H1 (cell line): Measurements from ENCODE around the gene PLEKHN1. TPM values are rescaled to one million over a fixed set of nuclear protein-coding genes. Genes with fewer than 3 reads are reported as not detected.

Source experiments
- CHD7 ChIP-seq: fragments of 300-600 bp; sonication (generic); IDR thresholded peaks from 2 replicates; pipeline ENCODE4 v1.7.1; 2012; ENCODE audit warnings: low read length, moderate library complexity, mild to moderate bottlenecking, inconsistent platforms; ENCODE audit not compliant: insufficient replicate concordance
- polyA plus RNA-seq, 7 experiments: library from polyadenylated mRNA; depleted of rRNA in 3 of 7; stranded (reverse) in 5 of 7; unstranded in 2 of 7; fragments of >200 nt in 5 of 7; fragments of 200-250 nt in 2 of 7; gene quantifications; 1 replicate in 5 of 7; 2 replicates in 1 of 7; 4 replicates in 1 of 7; pipeline versions ENCODE4 v1.2.1 to v1.2.3, GENCODE V29; 2011 to 2013; ENCODE audit warnings: missing spikeins in 2 of 7, mixed read lengths in 2 of 7
- total RNA-seq: library from RNA; stranded (reverse); fragmentation: NEBNext Ultra II Directional; extraction: Animal tissue kit (Norgen Biotek cat#: 25700); gene quantifications from 2 replicates; pipeline ENCODE4 v1.2.1, GENCODE V29; 2021

Gene PLEKHN1
- total and polyA plus RNA-seq, 2 of the 8 experiments (the other 6 are each of a cell fraction or from before 2014, with no cell fraction given): 0.39 to 1.5 TPM

DNA sequence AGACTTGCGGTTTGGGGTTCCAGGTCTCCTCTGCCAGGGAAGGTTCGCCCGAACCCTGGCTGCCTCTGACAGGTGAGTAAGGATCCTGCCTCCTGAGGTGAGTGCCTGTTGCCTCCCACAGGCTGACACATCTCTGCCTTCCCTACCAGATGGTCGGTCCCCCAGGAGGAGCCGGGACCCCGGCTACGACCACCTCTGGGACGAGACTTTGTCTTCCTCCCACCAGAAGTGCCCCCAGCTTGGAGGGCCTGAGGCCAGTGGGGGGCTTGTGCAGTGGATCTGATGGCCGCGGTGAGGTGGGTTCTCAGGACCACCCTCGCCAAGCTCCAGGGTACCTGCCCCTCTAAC is 8.0 kb downstream of the PLEKHN1 start (continued):
- TF ChIP-seq CHD7: no peak
